Measurements from ENCODE around the gene SHQ1.
"Not testable (repeated sequence)": the region's sequence is repeated elsewhere in the genome, so short reads cannot be mapped to it uniquely, and the experiment has no call there.

Gene SHQ1

DNA sequence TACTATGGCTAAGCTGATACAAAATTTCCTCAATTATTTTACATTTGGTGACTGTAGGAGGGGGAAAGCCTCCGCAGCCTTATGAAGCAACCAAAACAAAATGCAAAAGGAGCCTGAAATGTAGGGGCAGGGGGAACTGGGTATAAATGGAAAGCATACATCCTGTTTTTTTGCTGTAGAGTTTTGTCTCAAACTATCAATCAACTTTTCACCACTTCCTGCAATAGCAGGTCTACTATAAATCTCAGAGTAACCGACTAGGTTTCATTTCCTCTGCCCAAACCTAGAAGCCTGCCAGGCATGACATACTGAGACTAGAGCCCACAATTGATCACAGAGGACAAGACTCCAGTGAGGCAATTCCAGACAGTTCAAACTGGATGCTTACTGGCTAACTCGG lies 91.3 kb downstream of the SHQ1 start:
- in situ Hi-C loops (cut with MboI; ENCODE audit: low sequenced_read_pairs), result no loop called here

GRCh38 chr3:72754582-72754981 lies 93.7 kb downstream of the SHQ1 start:
- in situ Hi-C loops (cut with MboI; ENCODE audit: low sequenced_read_pairs), result no loop called here

DNA sequence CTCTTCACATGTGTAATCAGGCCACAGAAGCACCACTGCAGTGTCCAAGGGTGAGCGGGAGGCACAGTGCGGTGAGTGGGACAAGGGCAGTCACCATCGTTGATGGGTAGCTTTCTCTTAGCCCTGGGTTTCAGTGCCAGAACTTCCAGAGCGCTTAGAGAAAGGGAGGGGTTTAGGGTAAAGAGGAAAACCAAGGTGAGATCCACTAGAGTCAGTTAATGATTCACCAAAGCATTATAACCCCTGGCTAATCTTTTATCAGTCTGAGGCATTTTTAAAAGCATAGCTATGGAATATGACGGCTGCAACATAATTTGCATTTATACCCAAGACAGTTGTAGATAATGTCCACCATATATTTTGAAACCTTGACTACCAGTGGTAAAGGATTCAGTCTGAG lies 94.8 kb downstream of the SHQ1 start:
- in situ Hi-C loops (cut with MboI; ENCODE audit: low sequenced_read_pairs), result no loop called here

GRCh38 chr3:72750405-72750965 lies 97.8 kb downstream of the SHQ1 start:
- in situ Hi-C loops (cut with MboI; ENCODE audit: low sequenced_read_pairs), result no loop called here

DNA sequence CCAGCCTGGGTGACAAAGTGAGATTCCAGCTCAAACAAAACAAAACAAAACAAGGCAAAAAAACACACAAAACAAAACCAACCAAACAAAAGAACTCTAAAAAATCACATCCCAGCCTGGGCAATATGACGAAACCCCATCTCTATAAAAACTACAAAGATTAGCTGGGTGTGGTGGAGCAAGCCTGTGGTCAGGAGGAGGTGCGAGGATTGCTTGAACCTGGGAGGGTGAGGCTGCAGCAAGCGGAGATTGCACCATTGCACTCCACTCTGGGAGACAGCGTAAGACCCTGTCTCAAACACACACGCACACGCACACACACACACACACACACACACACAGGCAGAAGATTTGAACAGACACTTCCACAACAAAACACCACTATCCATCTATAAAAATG lies 99.6 kb downstream of the SHQ1 start:
- in situ Hi-C loops (cut with MboI; ENCODE audit: low sequenced_read_pairs), result no loop called here

DNA sequence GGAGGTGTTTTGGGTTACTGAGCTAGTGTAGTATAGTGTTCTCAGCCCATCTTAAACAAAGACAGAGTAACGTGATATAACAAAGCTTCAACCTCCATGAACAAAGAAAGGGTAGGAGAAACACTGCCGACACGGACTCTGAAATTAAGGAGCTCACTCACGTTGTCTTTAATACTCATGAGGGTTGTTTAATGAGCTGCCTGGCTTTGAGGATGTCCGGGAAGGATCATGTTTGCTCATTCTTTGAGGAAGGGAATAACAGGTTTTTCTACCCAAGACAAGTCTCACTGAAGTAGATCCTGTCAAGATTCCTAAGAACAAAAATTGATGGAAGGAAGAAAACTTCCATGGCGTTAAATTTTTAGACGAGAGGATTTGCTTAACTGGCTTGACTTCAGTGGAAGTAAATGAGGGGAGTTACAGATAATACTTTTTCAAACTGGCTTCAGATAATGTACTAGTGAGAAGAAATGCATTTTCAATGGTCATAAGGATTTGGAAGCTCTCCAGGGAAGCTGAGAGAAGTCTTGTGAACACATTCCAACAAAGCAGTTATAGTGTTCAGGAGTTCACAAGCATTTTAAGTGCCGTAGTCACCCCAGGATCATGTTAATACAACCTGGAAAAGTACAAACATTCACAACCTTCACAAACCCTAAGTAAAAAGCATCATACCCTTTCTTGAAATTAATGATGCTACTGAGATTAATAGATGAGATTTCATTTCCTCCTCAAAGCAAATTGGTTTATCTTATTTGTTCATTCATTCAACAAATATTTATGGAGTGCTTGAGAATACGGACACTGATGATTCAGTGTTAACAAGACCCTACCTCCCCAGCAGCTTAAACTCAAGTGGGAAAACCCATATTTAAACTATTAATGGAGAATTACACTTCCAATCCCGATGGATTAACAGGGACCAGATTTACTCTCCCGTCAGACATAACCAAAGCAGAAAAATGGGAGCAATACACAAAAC lies 101.5 kb downstream of the SHQ1 start:
- in situ Hi-C loops (cut with MboI; ENCODE audit: low sequenced_read_pairs), result no loop called here

GRCh38 chr3:72745146-72745999 lies 102.9 kb downstream of the SHQ1 start:
- in situ Hi-C loops (cut with MboI; ENCODE audit: low sequenced_read_pairs), result no loop called here

DNA sequence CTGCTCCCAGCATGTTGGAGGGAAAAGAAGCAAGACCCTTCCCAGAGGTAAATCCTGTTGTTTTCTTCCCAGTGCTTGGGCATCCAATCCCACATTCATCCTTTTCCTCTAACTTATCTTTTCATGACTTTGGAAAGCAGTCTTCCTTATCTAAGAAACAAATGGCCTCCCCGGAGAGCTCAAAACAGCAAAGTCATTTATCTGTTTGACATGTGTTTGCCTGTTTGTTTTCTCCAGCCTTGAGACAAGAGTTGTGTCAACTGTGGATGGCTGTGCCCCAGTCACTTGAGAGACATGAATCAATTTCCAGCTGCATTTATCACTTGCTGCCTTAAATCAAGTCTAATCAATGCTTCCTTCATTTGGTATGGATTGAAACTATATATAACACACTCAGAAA lies 103.9 kb downstream of the SHQ1 start:
- in situ Hi-C loops (cut with MboI; ENCODE audit: low sequenced_read_pairs), result no loop called here

GRCh38 chr3:72739531-72740466 lies 108.4 kb downstream of the SHQ1 start:
- in situ Hi-C loops (cut with MboI; ENCODE audit: low sequenced_read_pairs), result no loop called here

GRCh38 chr3:72738752-72739530 lies 109.3 kb downstream of the SHQ1 start:
- in situ Hi-C loops (cut with MboI; ENCODE audit: low sequenced_read_pairs), result no loop called here

DNA sequence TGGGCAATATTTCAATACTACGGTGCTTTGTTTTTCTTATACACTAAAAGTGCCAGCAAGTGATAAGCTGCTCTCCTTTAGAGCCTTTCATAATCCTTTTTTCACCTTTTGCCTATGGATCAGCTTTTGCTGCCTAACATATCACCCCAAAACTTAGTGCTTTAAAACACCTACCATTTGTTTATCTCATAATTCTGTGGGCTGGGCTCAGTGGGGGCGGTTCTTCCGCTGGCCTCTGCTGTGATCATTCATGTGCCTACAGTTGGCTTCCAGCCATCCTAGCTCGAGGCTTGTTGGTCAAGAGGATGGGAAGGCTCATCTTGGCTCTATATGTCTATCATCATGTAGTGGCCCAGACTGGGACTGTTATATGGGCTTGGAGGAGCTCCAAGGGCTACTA lies 113.2 kb downstream of the SHQ1 start:
- in situ Hi-C loops (cut with MboI; ENCODE audit: low sequenced_read_pairs), result not testable (repeated sequence)

- in situ Hi-C loops (cut with MboI; ENCODE audit: low sequenced_read_pairs), result no loop called here
Observed at GRCh38 chr3:72733676-72734075, 114.6 kb downstream of the SHQ1 start.

- in situ Hi-C loops (cut with MboI; ENCODE audit: low sequenced_read_pairs), result not testable (repeated sequence)
Observed at GRCh38 chr3:72732666-72733345, 115.4 kb downstream of the SHQ1 start.

- in situ Hi-C loops (cut with MboI; ENCODE audit: low sequenced_read_pairs), result no loop called here
Observed at GRCh38 chr3:72728958-72729467, 119.2 kb downstream of the SHQ1 start.

DNA sequence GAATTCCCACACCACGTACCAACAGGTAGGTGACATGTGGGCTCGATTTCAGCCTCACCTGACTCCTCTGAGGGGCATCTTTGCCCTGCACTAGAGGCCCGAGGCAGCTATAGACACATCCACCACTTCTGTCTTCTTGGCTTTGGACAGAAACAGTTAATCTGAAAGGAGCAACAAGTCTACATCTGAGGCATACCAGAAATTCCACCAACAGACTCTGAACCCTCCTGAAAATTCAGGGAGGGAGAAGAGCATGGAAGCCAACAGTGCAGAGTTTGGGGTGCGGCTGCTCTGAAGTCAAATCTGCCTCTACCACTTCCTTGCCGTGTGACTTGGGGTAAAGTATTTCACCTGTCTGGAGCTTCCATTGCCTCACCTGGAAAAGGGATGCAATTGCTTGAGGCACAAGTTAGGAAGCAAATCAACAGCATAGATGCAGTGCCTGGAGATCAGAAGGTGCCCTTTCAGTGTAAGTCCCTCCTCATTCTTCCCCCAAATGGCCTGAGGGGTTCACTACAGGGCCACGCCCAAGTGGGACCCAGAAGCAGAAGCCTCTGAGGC lies 119.8 kb downstream of the SHQ1 start:
- in situ Hi-C loops (cut with MboI; ENCODE audit: low sequenced_read_pairs), result no loop called here

DNA sequence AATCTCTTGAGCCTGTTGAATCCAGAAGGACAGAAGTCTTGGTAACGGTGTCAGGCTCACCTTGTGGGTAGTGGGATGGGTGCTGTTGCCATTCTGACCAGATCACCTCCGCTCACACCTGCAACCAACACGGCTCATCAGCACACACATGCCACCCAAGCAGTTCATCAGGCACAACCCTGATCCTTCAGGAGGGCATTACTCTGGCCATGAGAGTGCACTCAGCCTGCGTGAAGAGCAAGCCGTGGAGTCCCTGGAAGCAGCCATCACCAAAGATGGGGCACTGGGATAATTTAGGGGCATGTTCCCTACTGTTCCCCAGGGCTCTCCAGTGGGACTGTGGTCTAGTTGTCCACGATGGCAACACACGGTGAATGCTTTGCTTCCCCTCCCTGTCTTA lies 120.5 kb downstream of the SHQ1 start:
- in situ Hi-C loops (cut with MboI; ENCODE audit: low sequenced_read_pairs), result no loop called here

GRCh38 chr3:72727172-72727571 lies 121.1 kb downstream of the SHQ1 start:
- in situ Hi-C loops (cut with MboI; ENCODE audit: low sequenced_read_pairs), result no loop called here

- in situ Hi-C loops (cut with MboI; ENCODE audit: low sequenced_read_pairs), result no loop called here
Observed at GRCh38 chr3:72725229-72725628, 123.0 kb downstream of the SHQ1 start.

Measured in HL-60/S4 treated with retinoic acid at 250 ng/mL for 4 days and 3 days (cell line).